GM21526 (cell line): ENCODE measurements around the gene SYNC.

Experiments used
- ATAC-seq: cut with Tn5 transposase; IDR thresholded peaks from one replicate; pipeline ENCODE4 v1.9.1; 2021; ENCODE audit warnings: moderate library complexity; ENCODE audit not compliant: unreplicated experiment, low FRiP score

Gene SYNC

DNA sequence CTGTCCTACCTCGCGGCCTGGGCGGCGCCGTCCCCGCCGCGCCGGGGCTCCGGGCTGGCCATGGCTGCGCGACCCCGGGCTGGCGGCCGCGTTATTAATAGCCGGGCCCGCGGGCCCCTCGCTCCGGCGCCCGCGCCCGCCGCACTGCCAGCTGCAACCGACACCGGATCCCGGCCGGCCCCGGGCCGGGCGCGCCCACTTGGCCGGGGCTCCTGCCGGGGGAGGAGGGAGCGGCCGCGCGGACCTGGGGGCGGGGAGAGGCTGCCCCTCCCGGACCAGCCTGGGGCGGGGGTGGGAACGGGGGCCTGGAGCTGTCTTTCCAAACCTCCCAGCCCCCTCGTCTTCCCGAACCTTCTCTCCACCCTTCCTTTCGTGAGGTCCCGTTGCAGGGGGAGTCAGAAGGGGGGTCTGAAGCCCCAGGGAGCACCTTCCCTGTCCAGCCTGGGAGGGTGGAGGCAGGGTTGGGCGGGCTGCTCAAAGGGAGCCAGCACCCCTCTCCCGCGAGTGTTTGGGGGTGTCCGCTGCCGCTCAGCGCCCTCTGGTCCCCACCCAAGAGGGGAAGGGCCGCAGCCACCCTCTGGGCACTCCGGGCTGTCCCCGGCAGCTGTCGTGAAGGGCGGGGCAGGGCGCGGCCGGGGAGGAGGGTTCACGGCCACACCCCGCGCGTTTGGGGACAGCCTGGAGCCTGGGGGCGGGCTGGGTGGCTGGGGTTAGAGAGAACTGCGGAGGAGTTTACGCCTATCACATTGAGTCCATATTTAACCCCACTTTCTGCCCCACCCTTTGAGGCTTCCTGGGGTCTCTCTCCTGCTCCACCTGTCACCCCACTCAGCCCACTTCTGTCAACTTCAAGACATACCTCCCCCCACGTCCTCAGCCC lies at the start of gene SYNC:
Gene SYNC (minus strand): TSS at position 172 of the 880 bp plus-strand sequence. CDS start 110 bp downstream, at position 62.
- ATAC-seq, result no peak

DNA sequence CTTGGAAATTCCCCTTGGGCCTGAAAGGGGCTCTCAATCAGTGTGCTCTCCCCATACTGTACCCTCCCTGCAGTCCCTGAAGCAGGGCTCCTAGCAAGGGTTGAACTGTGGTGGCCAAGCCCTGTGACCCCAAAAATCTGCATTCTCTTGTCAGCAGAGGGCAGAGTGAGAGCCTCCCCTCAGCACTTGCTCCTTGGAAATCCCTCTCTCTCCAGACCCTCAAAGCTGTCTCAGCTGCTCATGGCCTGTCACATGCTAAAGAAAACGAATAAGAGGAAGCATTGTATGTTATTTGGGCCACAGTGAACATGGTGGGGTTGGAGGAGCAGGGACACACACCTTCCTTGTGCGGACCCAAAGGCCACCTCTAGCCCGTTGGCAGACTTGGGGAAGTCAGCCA lies 47.2 kb upstream of the SYNC start:
- no peak for ATAC-seq

DNA sequence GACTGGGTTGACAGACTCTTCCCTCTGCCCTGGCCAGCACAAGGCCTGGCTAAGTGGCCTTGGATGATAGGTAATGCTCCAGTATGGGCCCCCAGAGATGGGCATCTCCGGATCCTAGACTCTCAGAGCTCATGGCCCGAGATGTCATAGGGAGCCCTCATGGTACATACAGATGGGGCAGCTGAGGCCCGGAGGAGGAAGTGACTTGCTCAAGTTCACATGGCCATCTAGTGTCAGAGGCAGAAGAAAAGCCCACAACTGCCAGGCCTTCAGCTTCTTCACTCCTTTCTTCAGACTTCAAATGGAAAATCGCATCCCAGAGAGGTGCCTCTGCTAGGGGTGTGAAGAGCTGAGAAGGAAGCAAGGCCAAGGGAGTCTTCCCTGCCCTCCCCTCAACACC lies 46.8 kb upstream of the SYNC start:
- no peak for ATAC-seq

DNA sequence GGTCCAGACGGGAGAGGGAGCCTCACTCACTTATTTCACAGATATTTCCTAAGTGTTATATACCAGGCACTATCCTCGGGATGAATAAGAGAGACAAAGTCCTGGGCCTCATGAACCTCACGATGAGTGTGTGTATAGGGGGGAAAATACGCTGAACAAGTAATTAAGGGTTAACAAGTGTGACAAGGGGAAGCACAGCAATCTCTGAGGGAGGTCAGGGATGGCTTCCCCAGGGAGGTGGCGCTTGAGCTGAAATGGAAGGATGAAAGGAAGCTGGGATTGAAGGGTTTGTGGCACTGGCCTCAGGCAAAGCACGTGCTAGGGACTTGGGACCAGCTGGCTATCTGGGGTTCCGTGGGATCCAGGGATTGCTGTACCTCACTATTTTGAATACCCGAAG lies 46.4 kb upstream of the SYNC start:
- no peak for ATAC-seq

DNA sequence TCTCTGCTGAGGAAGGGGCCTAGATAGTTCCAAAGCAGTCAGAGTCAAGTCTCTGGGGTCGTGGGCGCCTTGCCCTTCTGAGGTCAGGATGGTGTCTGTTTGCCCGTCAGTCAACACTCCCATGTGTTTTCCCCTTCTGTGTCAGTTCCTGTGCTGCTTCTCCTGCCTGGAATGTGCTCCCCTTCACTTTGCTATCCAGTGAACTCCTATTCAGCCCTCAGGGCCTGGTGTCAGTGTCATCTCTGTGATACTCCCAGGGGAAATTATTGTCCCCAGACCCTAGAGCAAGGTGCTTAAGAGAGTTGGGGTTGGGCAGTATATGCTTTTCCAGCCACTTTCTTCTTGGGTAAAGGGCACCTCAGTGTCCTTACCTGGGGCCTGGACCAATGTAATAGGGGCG lies 45.8 kb upstream of the SYNC start:
- ATAC-seq, result no peak

DNA sequence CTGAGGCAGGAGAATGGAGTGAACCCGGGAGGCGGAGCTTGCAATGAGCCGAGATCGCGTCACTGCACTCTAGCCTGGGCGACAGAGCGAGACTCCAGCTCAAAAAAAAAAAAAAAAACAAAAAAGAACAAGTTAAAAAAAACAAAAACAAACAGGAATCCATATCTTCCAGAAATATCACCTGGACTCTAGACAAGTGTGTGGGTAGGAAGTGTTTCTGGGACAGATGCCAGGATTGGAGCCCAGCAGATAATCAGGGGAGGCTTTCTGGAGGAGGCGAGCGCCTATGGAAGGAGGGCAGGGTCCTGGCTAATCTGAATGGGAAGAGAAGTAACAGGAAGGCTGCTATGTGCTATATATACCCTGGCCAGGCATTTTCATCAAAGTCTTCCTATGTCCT lies 43.6 kb upstream of the SYNC start:
- ATAC-seq, result no peak

DNA sequence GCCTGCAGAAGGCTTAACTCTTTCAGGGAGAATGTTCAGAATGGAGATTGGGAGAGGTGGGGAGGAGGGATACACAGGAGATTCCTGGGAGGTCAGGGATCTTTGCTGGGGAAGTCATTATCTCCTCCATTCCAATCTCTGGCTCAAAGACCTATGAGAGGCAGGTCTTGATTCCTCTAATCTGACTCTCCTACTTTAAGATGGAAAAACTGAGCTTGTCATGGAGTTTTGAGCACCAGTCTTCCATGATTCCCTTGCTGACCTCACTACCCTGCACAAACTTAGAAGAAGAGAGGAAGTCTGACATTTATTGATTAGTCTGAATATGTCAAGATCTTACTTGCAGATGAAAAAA lies 41.5 kb upstream of the SYNC start:
- no peak for ATAC-seq

DNA sequence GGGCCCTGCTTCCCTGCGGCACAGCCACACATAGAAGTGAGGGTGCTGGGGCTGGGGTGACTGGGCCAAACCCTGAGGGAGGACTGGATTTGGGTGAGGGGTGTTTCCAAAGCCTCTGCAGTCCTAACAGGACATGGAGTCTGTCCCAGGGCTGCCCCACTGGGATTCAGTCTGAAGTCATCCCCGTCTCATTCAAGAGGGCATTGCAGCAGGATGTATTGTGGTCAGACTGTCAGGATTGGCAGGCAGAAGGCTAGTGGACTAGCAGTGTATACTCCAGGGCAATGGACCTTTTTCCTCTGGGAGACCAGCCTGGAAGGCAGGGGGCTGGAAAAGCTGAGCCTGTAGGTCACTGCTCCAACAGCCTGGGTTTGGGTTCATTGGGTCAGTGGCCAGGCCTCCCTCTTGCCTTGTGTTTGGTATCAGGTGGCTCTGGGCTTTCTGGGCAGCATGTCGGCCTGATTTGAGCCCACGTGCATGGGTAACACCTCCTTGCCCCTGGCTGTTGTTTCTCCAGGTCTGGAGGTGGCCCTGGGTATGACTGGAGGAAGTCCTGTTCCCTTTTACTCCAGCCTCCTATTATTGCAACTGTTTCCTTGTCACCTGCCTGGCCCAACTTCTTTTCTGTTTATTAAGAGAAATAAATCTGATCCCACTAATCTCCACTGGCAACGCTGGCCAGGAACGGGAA lies 41.0 kb upstream of the SYNC start:
- ATAC-seq, result no peak

DNA sequence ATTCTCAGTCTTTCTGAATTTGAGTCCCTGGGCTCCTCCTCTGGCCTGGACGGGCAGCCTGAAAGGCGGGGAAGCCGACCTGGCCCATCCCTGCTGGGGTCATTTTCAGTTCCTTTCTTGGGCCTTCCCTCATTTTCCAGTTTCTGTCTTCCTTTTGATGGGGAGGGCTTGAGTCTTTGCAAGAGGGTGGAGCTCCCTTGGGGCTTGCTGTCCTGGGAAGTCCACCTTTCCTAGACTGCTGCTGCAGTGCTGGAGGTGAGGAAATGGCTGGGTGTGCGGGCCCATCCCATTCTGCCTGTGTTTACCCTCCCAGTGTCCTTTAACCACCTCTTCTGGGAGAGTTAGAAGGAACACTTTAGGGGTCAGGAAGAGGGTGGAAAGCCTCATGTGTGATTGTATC lies 40.4 kb upstream of the SYNC start:
- ATAC-seq, result no peak

DNA sequence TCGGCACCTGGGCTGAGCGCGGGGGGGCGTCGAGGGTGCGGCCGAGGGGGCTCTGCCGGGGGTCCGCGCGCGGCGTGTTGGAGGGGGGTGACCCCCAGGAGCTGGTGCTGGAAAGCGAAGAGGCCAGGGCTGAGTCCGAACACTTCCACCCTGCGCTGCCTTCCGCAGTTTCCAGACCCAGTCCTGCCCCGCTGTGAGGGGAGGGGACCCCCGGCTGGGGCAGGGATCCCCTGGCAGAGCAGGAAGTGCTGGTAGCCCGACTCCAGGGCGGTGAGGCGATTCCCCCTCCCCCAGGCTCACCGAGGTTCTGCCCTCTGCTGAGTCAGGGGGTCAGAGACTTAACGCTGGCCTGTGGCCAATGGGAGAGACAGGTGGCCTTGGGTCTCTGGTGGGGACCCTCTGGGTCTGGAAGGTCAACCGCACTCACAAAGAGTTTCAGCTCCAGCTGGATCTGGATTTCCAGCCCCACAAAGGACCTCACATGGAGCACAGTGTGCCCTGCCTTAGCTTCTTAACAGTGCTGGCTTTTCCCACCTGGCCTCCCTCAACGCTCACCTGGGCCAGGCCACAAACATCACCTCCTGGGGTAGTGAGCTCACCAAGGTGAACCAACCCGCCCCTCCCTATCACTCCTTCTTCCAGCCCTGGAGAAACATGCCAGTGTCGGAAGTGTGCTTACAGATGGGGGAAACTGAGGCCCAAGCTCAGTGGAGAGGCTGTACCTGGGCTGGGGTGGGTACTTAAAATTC lies 39.8 kb upstream of the SYNC start:
- ATAC-seq, result no peak

DNA sequence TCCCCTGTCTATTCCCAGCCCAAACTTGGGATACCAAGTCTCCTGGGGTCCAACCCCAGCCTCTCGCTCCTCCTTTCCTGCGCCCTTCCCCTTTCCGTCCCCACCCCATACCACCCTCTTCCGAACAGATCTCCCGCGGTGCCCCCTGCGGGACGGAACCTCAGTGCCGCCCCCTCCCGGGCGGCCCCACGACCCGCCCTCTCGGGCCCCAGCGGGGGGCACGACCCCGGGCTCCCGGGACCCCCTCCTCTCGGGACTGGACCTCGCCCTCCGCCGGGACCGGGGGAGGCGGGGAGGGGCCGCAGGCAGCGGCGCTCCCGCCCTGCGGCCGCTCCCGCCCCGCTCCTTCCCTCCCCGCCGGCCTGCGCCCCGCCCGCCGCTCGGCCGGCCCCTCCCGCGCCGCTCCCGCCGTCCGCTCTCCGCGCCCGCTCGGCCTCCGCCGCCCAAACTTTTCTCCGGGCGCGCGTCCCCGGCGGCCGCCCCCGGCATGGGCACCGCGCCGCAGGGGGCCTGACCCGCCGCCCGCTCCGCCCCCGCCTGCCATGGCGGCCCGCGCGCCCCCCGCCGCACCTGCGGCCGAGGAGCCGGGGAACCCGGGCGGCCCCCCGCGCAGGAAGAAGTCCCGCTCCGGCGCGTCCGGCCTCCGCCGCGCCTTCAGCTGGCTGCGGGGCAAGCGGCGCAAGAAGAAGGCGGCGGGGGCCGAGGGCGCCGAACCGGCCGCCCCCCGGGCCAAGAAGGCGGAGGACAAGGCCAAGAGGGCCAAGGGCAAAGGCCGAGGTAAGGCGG lies 39.0 kb upstream of the SYNC start:
- no peak for ATAC-seq

DNA sequence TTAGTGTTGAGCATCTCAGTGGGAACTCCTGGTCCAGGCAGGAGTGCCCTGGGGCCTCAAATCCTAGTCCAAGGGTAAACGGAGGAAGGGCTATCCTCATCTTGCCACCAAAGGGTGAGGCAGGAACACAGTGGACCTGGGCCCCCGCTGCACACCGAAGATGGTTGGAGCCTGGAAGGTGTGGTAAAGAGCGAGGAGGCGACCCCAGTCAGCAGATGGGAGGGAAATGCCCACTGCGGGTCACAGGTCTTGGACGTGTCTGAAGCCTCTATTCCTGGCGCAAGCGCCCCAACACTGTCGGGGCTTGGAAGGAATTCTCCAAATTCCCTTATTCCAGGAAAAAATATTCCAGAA lies 38.5 kb upstream of the SYNC start:
- no peak for ATAC-seq

DNA sequence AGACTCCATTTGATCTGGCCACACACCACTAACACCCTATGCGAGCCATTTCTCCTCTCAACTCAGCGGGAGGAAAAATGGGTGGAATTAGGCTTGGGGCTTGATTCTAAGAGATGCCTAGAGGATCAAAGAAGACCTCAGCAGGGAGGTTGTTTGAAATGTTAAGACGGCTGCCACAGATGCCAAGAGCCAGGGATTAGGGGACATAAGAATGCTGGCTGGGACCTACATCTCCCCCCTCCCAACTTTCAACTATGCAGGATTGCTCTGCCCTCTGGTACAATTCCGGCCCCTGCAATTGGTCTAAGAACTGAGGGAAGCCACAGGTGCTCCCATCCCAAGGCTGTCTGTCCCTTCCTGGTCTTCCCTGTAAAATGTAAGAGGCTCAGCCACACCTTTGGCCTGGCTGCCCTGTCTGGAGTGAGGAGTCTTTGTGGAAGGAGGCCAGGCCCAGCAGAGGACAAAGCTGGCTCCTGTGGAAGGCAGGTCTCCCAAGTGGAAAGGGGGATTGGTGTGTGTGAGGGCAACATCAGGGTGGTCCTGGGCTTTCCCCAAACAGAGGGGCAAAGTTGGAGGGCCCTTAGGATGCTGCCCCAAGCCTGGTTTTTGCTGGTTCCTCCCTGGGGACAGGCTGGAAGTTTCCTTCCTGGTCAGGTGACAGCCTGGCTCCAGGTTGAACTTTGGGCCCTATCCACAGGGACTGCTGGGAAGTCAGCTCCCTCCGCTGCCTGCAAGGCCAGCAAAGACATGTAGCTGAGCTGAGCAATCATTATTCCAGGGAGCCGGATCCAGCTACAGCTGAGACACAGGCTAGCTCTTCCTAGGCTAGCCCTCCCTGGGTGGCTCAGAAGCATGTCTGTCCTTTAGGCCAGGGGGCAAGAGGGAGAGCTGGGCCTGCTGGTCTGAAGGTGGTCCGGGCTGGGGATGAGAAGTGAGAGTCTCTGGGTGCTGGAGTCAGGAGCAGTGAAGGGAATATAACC lies 34.5 kb upstream of the SYNC start:
- no peak for ATAC-seq

DNA sequence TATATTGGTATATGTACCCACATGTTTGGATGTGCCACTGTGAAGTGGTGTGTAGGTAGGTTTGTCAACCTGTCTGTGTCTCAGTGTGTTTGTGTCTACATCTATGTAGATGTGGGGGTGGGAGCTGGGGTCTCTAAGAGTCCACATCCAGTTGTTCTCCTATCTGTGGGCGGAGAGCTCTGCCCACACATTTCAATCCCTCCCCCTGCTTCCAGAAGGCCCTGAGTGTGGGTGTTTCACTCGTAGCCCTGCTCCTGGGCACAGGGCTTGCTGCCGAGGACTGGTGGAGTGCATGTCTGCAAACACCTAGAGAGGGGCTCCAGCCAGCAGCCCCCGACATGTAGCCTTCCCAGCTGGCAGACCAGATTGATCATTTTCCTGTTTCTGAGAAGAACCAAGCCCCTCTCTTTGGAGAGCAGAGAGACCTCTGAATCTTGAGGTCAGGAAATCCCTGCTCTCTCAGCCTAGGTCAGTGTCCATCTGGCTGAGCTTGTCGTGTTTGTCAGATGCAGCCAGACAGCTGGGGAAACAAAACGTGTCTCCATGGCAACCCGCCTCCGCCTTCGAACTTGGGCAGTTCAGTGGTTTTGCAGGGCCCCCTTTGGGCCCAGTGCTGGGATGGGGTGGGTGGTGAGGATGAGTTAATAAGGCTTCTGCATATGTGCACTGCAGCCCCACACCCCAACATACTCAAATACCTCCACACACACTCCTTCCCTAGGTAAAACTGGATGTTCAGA lies 31.2 kb upstream of the SYNC start:
- ATAC-seq, result no peak

DNA sequence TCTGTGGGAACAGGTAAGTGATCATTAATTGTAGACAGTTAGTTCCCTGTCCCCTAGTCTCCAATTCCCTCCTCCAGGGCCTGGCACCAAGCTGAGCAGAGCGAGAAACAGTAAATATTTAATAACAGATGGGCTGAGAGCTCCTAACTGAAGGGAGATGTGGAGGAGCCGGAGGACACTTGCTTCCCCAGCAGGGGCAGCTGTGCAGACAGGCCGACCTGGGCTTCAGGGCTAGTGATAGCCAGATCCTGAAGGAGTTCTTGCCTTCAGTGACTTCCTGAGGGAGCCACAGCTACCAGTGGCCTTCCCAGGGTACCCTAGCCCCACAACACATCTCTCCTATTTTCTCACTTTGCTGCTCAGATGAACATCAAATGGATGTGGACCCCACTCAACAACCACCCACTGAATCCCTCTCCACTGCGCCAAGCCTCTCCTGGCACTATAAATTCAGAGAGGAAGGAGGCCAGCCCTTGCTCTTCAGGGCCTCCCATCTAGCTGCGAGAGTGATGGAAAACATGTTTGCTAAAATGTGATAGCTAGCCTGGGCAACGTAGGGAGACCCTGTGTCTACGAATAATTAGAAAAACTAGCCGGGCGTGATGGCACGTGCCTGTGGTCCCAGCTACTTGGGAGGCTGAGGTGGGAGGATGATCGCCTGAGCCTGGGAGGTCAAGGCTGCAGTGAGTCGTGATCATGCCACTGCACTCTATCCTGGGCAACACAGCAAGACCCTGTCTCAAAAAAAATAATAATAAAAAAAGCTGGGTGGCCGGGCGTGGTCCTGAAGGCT lies 26.9 kb upstream of the SYNC start:
- no peak for ATAC-seq

DNA sequence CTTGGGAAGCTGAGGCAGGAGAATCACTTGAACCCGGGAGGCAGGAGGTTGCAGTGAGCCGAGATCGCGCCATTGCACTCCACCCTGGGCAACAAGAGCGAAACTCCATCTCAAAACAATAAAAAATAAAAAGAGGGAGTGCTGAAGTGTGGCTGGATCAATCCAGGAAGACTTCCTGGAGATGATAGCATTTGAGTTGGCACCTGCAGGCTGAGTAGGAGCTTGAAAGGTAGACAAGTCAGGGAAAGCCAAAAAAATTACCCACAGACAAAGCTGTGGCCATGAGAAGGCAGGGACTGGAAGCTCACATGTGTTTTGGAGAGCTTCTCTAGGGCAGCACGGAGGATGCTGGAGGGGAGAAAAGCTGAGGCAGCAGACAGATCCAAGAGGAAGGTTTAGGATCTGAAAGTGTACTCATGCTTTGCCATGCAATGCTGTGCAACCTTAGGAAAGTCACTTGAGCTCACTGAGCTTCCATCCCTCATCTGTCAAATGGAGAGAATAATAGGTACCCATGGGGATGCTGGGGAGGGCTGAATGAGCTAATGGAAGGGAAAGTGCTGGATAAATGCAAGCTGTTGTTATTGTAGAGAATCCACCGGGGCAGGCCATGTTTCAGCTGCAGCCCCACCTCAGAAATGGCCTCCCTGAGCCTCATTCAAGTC lies 26.0 kb upstream of the SYNC start:
- no peak for ATAC-seq

DNA sequence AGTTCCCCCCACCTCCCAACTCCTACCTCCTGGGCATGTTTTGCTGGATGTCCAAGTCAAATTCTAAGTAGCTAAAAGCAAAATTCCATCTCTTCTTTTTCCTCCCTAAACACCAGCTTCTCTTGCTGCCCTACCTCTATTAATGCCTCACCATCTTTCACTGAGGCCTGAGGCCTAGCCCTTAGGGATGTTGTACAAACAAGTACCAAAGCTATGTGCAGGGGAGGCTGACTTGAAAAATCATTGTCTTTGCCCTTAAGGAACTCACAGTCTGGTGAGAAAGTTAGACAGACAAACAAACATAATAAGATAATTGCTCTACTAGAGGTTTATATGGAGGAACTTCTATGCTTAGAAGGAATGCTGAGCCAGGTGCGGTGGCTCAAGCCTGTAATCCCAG lies 25.3 kb upstream of the SYNC start:
- no peak for ATAC-seq

DNA sequence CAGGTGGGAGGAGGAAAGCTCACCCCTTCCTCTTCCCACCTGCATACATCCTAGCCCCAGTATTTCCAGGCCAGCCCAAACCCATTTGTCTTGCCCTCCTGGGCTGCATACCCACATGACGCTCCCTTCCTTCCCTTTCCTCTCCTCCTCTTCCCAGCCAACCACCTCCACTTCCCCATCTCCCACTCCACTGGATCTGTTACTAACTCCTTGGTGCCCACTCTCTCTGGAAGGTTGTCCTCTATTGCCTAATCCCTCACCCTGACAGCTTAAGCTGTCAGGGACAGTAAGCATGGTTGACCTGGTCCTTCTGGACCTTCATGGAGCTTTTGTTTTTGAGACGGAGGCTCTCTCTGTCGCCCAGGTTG lies 23.0 kb upstream of the SYNC start:
- no peak for ATAC-seq
